SU-DHL-6 (cell line): ENCODE results near the gene ZNF609.

ENCODE experiments used
- EZH2phosphoT487 ChIP-seq: fragments of 200-600 bp; sonication (generic), shearing (Covaris generic); conservative IDR thresholded peaks from 2 replicates; pipeline ENCODE4 v1.6.1; 2018; ENCODE audit warnings: mild to moderate bottlenecking, antibody characterized with exemption, low read length, moderate library complexity, mixed read lengths
- TF ChIP-seq, protein P1 (sequence below): fragments of 200-600 bp; sonication (generic); IDR thresholded peaks from one replicate; pipeline ENCODE4 v1.5.1; 2017; ENCODE audit warnings: antibody characterized with exemption, mild to moderate bottlenecking, low read length, moderate library complexity; ENCODE audit not compliant: insufficient read depth, poor library complexity, severe bottlenecking

DNA sequence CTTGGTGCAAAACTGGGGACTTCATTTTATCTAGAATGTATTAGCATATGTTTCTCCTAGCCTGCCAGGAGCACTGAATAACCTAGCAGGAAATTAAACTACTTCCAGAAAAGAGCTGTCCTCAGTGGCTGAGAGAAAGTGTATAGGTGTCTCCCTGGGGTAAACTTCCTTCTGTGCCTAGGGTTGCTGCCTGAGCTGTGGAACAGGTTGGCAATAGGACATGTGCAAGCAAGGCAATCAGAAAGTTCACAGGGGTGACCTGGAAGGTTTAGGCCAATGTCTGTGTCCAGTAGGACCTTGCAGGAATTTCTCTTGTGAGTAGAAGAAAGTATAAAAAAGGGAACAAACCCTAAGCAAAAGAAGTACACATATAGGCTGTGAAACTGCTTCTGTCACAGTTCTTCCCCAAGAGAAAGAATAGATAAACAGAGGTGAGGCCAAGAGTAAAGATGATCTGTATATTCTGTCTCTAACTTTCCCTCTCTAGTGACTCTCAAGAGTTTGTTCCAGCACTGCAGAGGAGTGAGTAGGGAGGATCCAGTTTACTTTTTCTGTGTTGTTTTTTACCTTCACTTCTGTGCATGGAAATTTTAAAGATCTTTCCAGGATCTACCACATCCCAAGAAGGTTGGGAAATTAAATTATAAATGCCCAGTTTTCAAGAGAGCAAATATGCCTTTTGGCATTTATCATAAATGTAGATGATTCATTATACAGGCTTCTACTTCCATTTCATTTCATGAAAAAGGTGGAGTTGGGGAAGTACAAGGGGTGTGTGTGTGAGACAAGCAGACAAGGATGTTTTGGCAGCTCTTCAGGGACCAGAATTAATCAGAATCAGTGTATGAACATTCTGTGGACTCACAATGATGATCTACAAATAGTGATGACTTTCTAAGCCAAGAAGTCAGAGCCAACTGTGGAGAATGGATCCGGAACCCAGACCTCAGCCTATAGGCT lies 159.8 kb downstream of the ZNF609 start:
- TF ChIP-seq, protein P1, sequence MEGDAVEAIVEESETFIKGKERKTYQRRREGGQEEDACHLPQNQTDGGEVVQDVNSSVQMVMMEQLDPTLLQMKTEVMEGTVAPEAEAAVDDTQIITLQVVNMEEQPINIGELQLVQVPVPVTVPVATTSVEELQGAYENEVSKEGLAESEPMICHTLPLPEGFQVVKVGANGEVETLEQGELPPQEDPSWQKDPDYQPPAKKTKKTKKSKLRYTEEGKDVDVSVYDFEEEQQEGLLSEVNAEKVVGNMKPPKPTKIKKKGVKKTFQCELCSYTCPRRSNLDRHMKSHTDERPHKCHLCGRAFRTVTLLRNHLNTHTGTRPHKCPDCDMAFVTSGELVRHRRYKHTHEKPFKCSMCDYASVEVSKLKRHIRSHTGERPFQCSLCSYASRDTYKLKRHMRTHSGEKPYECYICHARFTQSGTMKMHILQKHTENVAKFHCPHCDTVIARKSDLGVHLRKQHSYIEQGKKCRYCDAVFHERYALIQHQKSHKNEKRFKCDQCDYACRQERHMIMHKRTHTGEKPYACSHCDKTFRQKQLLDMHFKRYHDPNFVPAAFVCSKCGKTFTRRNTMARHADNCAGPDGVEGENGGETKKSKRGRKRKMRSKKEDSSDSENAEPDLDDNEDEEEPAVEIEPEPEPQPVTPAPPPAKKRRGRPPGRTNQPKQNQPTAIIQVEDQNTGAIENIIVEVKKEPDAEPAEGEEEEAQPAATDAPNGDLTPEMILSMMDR: no peak
- no peak for TF ChIP-seq EZH2phosphoT487
